ENCODE data around the gene OGFR.
"Not testable (repeated sequence)": the region's sequence is repeated elsewhere in the genome, so short reads cannot be mapped to it uniquely, and the experiment has no call there.

The OGFR gene

GRCh38 chr20:62841705-62842212 lies 37.1 kb downstream of the OGFR start:
- DNase-seq: no peak

- no peak for DNase-seq
Observed at GRCh38 chr20:62843656-62844055, 39.0 kb downstream of the OGFR start.

GRCh38 chr20:62844182-62844581 lies 39.5 kb downstream of the OGFR start:
- no peak for DNase-seq

GRCh38 chr20:62845416-62846160 lies 41.0 kb downstream of the OGFR start:
- no peak for DNase-seq

GRCh38 chr20:62846166-62846890 lies 41.7 kb downstream of the OGFR start:
- peak; percentile 93 for DNase-seq

GRCh38 chr20:62848917-62849316 lies 44.3 kb downstream of the OGFR start:
- not testable (repeated sequence) for DNase-seq

- no peak for DNase-seq
Observed at GRCh38 chr20:62849431-62849830, 44.8 kb downstream of the OGFR start.

GRCh38 chr20:62850333-62850974 lies 45.8 kb downstream of the OGFR start:
- no peak for DNase-seq

GRCh38 chr20:62852196-62852595 lies 47.6 kb downstream of the OGFR start:
- DNase-seq: no peak

GRCh38 chr20:62852841-62853240 lies 48.2 kb downstream of the OGFR start:
- DNase-seq: no peak

GRCh38 chr20:62853304-62853703 lies 48.7 kb downstream of the OGFR start:
- DNase-seq: not testable (repeated sequence)

GRCh38 chr20:62854121-62854520 lies 49.5 kb downstream of the OGFR start:
- no peak for DNase-seq

- no peak for DNase-seq
Observed at GRCh38 chr20:62855120-62855519, 50.5 kb downstream of the OGFR start.

GRCh38 chr20:62856931-62857619 lies 52.4 kb downstream of the OGFR start:
- DNase-seq: no peak

GRCh38 chr20:62858058-62858830 lies 53.6 kb downstream of the OGFR start:
- DNase-seq: no peak

- no peak for DNase-seq
Observed at GRCh38 chr20:62859721-62860120, 55.1 kb downstream of the OGFR start.

GRCh38 chr20:62860391-62860923 lies 55.8 kb downstream of the OGFR start:
- DNase-seq: peak; percentile 10

- no peak for DNase-seq
Observed at GRCh38 chr20:62860924-62861691, 56.5 kb downstream of the OGFR start.

- DNase-seq: peak; percentile 36
Observed at GRCh38 chr20:62861726-62862336, 57.2 kb downstream of the OGFR start, which contains the start of gene TCFL5. Gene TCFL5, minus strand, starts transcription at chr20:62861822. Its CDS starts 152 bp downstream, at chr20:62861670.
